Uterus (tissue), 4 donors: ENCODE measurements around the gene NCAM1. TPM values are rescaled to one million over a fixed set of nuclear protein-coding genes. Genes with fewer than 3 reads are reported as not detected.

Source experiments
- DNase-seq, 2 donors: peaks; one replicate each; pipeline ENCODE4 v3.0.0-alpha.2; 2019 to 2020
- H3K27ac ChIP-seq, 2 donors: fragments of 200-600 bp; sonication (generic); 1 replicate in 1 of 2; 2 replicates in 1 of 2; pipeline ENCODE4 v1.5.1; 2016 to 2018
- H3K27me3 ChIP-seq, 2 donors: fragments of 200-600 bp; sonication (generic); one replicate each; pipeline ENCODE4 v1.5.1; 2018 to 2019; ENCODE audit warnings: control low read depth in 1 of 2
- H3K36me3 ChIP-seq, 2 donors: fragments of 200-600 bp; sonication (generic); one replicate each; pipeline ENCODE4 v1.5.1; 2019; ENCODE audit warnings: control low read depth in 1 of 2
- H3K4me1 ChIP-seq, 2 donors: fragments of 200-600 bp; sonication (generic); one replicate each; pipeline ENCODE4 v1.5.1; 2018 to 2019; ENCODE audit warnings: control low read depth in 1 of 2
- H3K4me3 ChIP-seq, 2 donors: fragments of 200-600 bp; sonication (generic); 1 replicate in 1 of 2; 2 replicates in 1 of 2; pipeline ENCODE4 v1.5.1; 2018 to 2019; ENCODE audit warnings: mild to moderate bottlenecking in 1 of 2
- H3K9me3 ChIP-seq, 2 donors: fragments of 200-600 bp; sonication (generic); one replicate each; pipeline ENCODE4 v1.5.1; 2019; ENCODE audit warnings: control low read depth in 1 of 2
- POLR2A ChIP-seq, 2 donors: fragments of 450-650 bp; IDR thresholded peaks; one replicate each; pipeline ENCODE4 v1.6.1; 2016; ENCODE audit warnings: antibody characterized with exemption in 2 of 2, mild to moderate bottlenecking in 1 of 2, moderate library complexity in 1 of 2
- intact Hi-C: fragments of 100-400 bp; cut with DNase I; formaldehyde crosslinking; loops from one replicate; pipeline ENCODE4 v1.15.1; 2023; ENCODE audit warnings: low total_unique reads
- total RNA-seq, 4 donors: library from RNA; depleted of rRNA in 3 of 4; stranded (reverse); fragments of >200 nt in 3 of 4; gene quantifications; one replicate each; pipeline versions ENCODE4 v1.1.0 to v1.2.4, GENCODE V29; 2014 to 2023
- TF ChIP-seq, protein P1 (sequence below), 4 experiments: fragments of 200-600 bp in 2 of 4; fragments of 450-650 bp in 2 of 4; sonication (generic) in 2 of 4; IDR thresholded peaks; one replicate each; pipeline ENCODE4 v1.5.1; 2016 to 2019; ENCODE audit warnings: antibody characterized with exemption in 4 of 4, mild to moderate bottlenecking in 2 of 4, moderate library complexity in 1 of 4
- donor health status: DM: yes; HTN: yes; CAD: no.

The NCAM1 gene
- total RNA-seq, 4 donors from 2014 or later = 54.4 to 210 (median 171) TPM

DNA sequence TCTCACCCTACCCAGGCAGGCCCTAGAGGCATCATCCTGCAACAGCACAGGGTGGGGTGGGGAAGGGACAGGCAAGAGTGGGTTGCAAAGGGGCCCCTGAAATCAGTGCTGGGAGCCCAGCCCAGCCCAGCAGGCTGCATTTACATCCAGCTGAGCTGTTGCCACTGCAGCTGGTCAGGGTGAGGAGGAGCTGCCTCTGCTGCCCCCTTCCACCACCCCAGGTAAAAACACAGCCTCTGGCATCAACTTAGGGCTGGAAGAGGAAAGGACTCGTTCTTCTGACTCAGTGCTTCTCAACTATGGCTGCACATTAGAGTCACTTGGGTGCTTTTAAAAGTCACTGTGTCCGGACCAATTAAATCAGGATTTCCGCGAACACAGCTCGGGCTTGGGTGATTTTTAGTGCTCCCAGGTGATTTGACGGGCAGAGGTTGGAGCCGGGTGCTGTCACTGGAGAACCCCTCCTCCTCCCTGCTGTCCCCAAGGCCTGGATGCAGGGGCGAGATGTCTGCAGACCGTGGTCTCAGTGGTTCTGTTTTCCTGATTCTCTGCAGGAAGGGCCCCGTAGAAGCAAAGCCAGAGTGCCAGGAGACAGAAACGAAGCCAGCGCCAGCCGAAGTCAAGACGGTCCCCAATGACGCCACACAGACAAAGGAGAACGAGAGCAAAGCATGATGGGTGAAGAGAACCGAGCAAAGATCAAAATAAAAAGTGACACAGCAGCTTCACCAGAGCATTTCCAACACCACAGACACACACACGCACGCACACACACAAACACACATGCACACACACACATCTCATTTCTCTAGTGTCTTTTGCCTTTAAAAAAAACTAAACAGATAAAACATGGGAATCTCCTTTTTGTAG lies 313.7 kb downstream of the NCAM1 start:
- Histone ChIP-seq H3K4me3 (no peak overlapping the region), H3K27me3 (no peaks in the 10 kb centered on the region), H3K27ac (no peak overlapping the region), H3K36me3 (no peaks in the 10 kb centered on the region), H3K4me1 (no peaks in the 10 kb centered on the region), H3K9me3 (no peaks in the 10 kb centered on the region)
- intact Hi-C loops = no loop called here
- no peak for DNase-seq
- TF ChIP-seq, protein P1, sequence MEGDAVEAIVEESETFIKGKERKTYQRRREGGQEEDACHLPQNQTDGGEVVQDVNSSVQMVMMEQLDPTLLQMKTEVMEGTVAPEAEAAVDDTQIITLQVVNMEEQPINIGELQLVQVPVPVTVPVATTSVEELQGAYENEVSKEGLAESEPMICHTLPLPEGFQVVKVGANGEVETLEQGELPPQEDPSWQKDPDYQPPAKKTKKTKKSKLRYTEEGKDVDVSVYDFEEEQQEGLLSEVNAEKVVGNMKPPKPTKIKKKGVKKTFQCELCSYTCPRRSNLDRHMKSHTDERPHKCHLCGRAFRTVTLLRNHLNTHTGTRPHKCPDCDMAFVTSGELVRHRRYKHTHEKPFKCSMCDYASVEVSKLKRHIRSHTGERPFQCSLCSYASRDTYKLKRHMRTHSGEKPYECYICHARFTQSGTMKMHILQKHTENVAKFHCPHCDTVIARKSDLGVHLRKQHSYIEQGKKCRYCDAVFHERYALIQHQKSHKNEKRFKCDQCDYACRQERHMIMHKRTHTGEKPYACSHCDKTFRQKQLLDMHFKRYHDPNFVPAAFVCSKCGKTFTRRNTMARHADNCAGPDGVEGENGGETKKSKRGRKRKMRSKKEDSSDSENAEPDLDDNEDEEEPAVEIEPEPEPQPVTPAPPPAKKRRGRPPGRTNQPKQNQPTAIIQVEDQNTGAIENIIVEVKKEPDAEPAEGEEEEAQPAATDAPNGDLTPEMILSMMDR (IDR thresholded peaks at IDR 0.05) = no peak
- no peak for TF ChIP-seq POLR2A (IDR thresholded peaks at IDR 0.05)

DNA sequence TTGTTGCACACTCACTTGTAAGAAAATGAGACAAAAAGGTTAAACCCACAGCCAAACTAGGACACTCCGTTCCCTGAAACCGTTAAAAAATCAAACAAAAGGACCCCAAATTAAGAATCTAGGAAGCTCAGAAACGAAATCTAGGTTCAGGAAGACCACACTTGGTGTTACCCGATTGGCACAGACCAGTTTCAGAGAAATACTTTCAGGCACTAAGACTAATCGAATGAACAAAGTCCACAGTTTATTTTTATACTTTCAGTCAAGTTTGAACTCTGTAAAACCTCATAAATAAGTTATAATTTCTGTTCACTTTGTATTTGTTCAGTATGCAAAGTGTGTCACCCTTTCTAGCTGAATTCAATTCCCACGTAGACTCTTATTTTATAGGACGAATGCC lies 314.4 kb downstream of the NCAM1 start:
- H3K36me3 ChIP-seq = no peaks in the 10 kb centered on the region
- H3K27me3 ChIP-seq = no peaks in the 10 kb centered on the region
- no peak overlapping the region for H3K27ac ChIP-seq
- no peaks in the 10 kb centered on the region for H3K9me3 ChIP-seq
- H3K4me3 ChIP-seq = no peak overlapping the region
- H3K4me1 ChIP-seq = no peaks in the 10 kb centered on the region
- no peak for TF ChIP-seq POLR2A (IDR thresholded peaks at IDR 0.05)
- TF ChIP-seq, protein P1 (IDR thresholded peaks at IDR 0.05) = no peak
- intact Hi-C loops = no loop called here
- DNase-seq = no peak

DNA sequence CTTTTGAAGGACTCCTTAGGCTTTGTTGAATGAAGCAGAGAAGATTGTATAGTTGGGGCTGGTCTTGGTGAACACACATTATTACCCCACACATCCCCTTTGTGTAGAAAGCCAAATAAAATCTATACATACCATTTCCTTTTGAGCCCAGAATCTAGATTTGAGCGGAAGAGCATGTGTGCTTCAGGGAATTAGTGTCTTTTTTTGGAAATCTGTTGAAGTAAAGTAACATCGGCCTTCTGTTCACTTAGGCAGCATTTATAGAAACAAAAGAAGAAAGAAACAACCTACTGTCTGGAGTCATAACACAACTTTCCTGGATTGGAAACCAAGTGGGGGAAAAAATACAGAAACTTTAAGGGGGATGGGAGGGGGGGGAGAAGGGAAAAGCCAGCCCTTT lies 315.2 kb downstream of the NCAM1 start:
- Histone ChIP-seq H3K9me3 (no peaks in the 10 kb centered on the region), H3K4me1 (no peaks in the 10 kb centered on the region), H3K27ac (no peak overlapping the region), H3K36me3 (no peaks in the 10 kb centered on the region), H3K4me3 (no peak overlapping the region), H3K27me3 (no peaks in the 10 kb centered on the region)
- intact Hi-C loops = no loop called here
- no peak for TF ChIP-seq POLR2A (IDR thresholded peaks at IDR 0.05)
- TF ChIP-seq, protein P1 (IDR thresholded peaks at IDR 0.05) = no peak
- DNase-seq = no peak

DNA sequence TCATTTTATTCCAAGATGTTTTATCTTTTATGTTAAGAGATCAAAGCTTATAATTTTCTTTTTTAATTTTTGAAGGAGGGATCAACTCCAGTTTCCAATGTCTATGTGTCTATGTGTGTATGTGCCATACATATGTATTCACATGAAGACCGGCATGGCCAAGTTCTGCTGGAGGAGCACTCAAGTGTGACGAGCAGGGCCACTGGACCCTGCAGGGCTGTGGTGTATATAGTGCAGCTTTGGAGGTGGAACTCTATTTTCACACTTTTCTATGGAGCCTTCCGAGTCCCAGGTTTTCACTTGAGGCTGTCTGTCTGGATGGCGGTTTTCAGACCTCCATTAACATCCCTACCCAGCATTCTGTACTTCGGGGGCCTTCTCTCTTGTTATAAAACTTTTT lies 316.7 kb downstream of the NCAM1 start:
- intact Hi-C loops = no loop called here
- TF ChIP-seq, protein P1 (IDR thresholded peaks at IDR 0.05) = no peak
- TF ChIP-seq POLR2A (IDR thresholded peaks at IDR 0.05) = no peak
- H3K4me1 ChIP-seq = no peaks in the 10 kb centered on the region

DNA sequence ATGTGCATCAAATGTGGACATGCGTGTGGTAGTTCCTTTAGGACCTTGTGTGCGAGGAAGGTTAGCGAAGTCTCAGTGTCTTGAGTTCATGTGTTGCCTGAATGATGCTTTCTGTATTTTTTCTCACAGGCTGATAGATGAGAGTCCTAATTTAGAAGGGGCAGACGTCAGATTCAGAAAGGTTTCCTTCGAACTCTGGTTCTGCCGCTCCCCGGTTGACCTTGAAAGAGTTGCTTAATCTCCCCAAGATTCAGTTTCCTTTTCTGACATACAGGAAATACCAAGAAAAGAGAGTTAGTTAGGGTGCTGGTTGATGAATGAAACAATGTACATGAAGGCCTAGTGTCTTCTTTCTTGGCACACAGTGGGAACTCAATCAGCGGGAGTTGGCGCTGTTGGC lies 317.3 kb downstream of the NCAM1 start:
- no peak for DNase-seq
- Histone ChIP-seq H3K27ac (no peak overlapping the region), H3K36me3 (no peaks in the 10 kb centered on the region), H3K4me3 (no peak overlapping the region), H3K27me3 (no peaks in the 10 kb centered on the region), H3K4me1 (no peaks in the 10 kb centered on the region), H3K9me3 (no peaks in the 10 kb centered on the region)
- intact Hi-C loops = no loop called here
- no peak for TF ChIP-seq POLR2A (IDR thresholded peaks at IDR 0.05)
- TF ChIP-seq, protein P1 (IDR thresholded peaks at IDR 0.05) = no peak

More for the DNA sequence above, 316.7 kb downstream of the NCAM1 start:
- Histone ChIP-seq H3K27me3 (no peaks in the 10 kb centered on the region), H3K36me3 (no peaks in the 10 kb centered on the region), H3K4me3 (no peak overlapping the region), H3K27ac (no peak overlapping the region), H3K9me3 (no peaks in the 10 kb centered on the region)
- no peak for DNase-seq
